ENCODE results near the gene AIDA.

The AIDA gene

GRCh38 chr1:222627232-222627631 lies 85.1 kb downstream of the AIDA start:
- TF ChIP-seq ZFX (IDR thresholded peaks at IDR 0.05) (no peak), CTCF (conservative IDR thresholded peaks at IDR 0.05) (no peak)
- no peak overlapping the region for H3K27ac ChIP-seq

- H3K27ac ChIP-seq: no peak overlapping the region
- no peak for TF ChIP-seq ZFX (IDR thresholded peaks at IDR 0.05)
- TF ChIP-seq CTCF (conservative IDR thresholded peaks at IDR 0.05): no peak
Measured at GRCh38 chr1:222624214-222624613, 88.1 kb downstream of the AIDA start.

- no peak overlapping the region for H3K27ac ChIP-seq
- TF ChIP-seq ZFX (IDR thresholded peaks at IDR 0.05) (no peak), CTCF (conservative IDR thresholded peaks at IDR 0.05) (no peak)
Measured at GRCh38 chr1:222623458-222623857, 88.8 kb downstream of the AIDA start.

GRCh38 chr1:222622765-222623164 lies 89.5 kb downstream of the AIDA start:
- peak overlapping the region; percentile 22; the same call in 1 of the 2 replicates for H3K27ac ChIP-seq
- no peak for TF ChIP-seq ZFX (IDR thresholded peaks at IDR 0.05)
- TF ChIP-seq CTCF (conservative IDR thresholded peaks at IDR 0.05): no peak

- TF ChIP-seq CTCF (conservative IDR thresholded peaks at IDR 0.05): no peak
- TF ChIP-seq ZFX (IDR thresholded peaks at IDR 0.05): no peak
- H3K27ac ChIP-seq: no peak overlapping the region
Measured at GRCh38 chr1:222620566-222620965, 91.7 kb downstream of the AIDA start.

- TF ChIP-seq ZFX (IDR thresholded peaks at IDR 0.05) (no peak), CTCF (conservative IDR thresholded peaks at IDR 0.05) (no peak)
- H3K27ac ChIP-seq: peak overlapping the region; percentile 95
Measured at GRCh38 chr1:222618880-222619596, 93.3 kb downstream of the AIDA start.
